Osteoblast (primary cell): Measurements from ENCODE around the gene PACS1. TPM values are rescaled to one million over a fixed set of nuclear protein-coding genes. Genes with fewer than 3 reads are reported as not detected.
"Not testable (repeated sequence)": the region's sequence is repeated elsewhere in the genome, so short reads cannot be mapped to it uniquely, and the experiment has no call there.

ENCODE experiments used
- DNase-seq: peaks from one replicate; pipeline ENCODE4 v3.0.0; 2011; ENCODE audit warnings: low spot score, mixed read lengths; ENCODE audit not compliant: insufficient read length; ENCODE audit errors: missing footprints
- H2AFZ ChIP-seq: 2 replicates; pipeline ENCODE4 v1.6.0; 2011; ENCODE audit warnings: mild to moderate bottlenecking, low read length
- H3K27ac ChIP-seq: 2 replicates; pipeline ENCODE4 v1.5.1; 2011; ENCODE audit warnings: mild to moderate bottlenecking, low read depth, low read length, moderate library complexity
- H3K27me3 ChIP-seq: 2 replicates; pipeline ENCODE4 v1.6.0; 2012; ENCODE audit warnings: mild to moderate bottlenecking, control low read depth, inconsistent platforms, low read length, moderate library complexity; ENCODE audit not compliant: insufficient read depth
- H3K36me3 ChIP-seq: 2 replicates; pipeline ENCODE4 v1.5.1; 2011; ENCODE audit warnings: mild to moderate bottlenecking, low read length, control low read depth, moderate library complexity; ENCODE audit not compliant: insufficient read depth
- H3K4me1 ChIP-seq: 2 replicates; pipeline ENCODE4 v1.5.1; 2011; ENCODE audit warnings: mild to moderate bottlenecking, low read length, control low read depth, moderate library complexity; ENCODE audit not compliant: insufficient read depth
- H3K4me2 ChIP-seq: 2 replicates; pipeline ENCODE4 v1.6.0; 2011; ENCODE audit warnings: mild to moderate bottlenecking, low read length; ENCODE audit not compliant: insufficient read depth
- H3K4me3 ChIP-seq: fragments of 200-600 bp; sonication (generic); 3 replicates; pipeline ENCODE4 v1.5.1; 2012; ENCODE audit warnings: mild to moderate bottlenecking, low read length, inconsistent platforms; ENCODE audit not compliant: insufficient read depth
- H3K79me2 ChIP-seq: 2 replicates; pipeline ENCODE4 v1.6.0; 2012; ENCODE audit warnings: mild to moderate bottlenecking, low read length, control low read depth, inconsistent platforms; ENCODE audit not compliant: insufficient read depth
- H3K9me3 ChIP-seq: 2 replicates; pipeline ENCODE4 v1.5.1; 2011; ENCODE audit warnings: low read depth, low read length, control low read depth
- H4K20me1 ChIP-seq: 2 replicates; pipeline ENCODE4 v1.6.0; 2012; ENCODE audit warnings: mild to moderate bottlenecking, low read length, control low read depth; ENCODE audit not compliant: insufficient read depth
- total RNA-seq: library from RNA; depleted of rRNA; stranded (reverse); fragments of >200 nt; gene quantifications from 2 replicates; pipeline ENCODE4 v1.2.3, GENCODE V29; 2012
- TF ChIP-seq, protein P1 (sequence below): IDR thresholded peaks from 2 replicates; pipeline ENCODE4 v1.5.1; 2011; ENCODE audit warnings: mild to moderate bottlenecking, low read depth, low read length, moderate library complexity; ENCODE audit errors: extremely low read depth

The PACS1 gene
- total RNA-seq, 1 donor: 38.0 TPM

GRCh38 chr11:66248903-66249302, 178.8 kb downstream of the PACS1 start:
- H2AFZ ChIP-seq: no peak overlapping the region
- H3K4me1 ChIP-seq: no peaks in the 10 kb centered on the region
- no peak for DNase-seq
- H3K79me2 ChIP-seq: no peaks in the 10 kb centered on the region
- no peak overlapping the region for H3K4me3 ChIP-seq
- no peaks in the 10 kb centered on the region for H3K27me3 ChIP-seq
- H4K20me1 ChIP-seq: no peaks in the 10 kb centered on the region
- TF ChIP-seq, protein P1, sequence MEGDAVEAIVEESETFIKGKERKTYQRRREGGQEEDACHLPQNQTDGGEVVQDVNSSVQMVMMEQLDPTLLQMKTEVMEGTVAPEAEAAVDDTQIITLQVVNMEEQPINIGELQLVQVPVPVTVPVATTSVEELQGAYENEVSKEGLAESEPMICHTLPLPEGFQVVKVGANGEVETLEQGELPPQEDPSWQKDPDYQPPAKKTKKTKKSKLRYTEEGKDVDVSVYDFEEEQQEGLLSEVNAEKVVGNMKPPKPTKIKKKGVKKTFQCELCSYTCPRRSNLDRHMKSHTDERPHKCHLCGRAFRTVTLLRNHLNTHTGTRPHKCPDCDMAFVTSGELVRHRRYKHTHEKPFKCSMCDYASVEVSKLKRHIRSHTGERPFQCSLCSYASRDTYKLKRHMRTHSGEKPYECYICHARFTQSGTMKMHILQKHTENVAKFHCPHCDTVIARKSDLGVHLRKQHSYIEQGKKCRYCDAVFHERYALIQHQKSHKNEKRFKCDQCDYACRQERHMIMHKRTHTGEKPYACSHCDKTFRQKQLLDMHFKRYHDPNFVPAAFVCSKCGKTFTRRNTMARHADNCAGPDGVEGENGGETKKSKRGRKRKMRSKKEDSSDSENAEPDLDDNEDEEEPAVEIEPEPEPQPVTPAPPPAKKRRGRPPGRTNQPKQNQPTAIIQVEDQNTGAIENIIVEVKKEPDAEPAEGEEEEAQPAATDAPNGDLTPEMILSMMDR: no peak
- no peak overlapping the region for H3K27ac ChIP-seq
- H3K4me2 ChIP-seq: no peak overlapping the region
- H3K9me3 ChIP-seq: no peaks in the 10 kb centered on the region
- peaks cover 20% of the 10 kb centered on the region for H3K36me3 ChIP-seq

- Histone ChIP-seq H3K36me3 (peaks cover 13% of the 10 kb centered on the region), H3K79me2 (no peaks in the 10 kb centered on the region), H3K4me1 (peaks cover 3% of the 10 kb centered on the region), H3K4me3 (no peak overlapping the region), H3K9me3 (no peaks in the 10 kb centered on the region), H4K20me1 (no peaks in the 10 kb centered on the region), H3K4me2 (no peak overlapping the region), H3K27ac (no peak overlapping the region), H2AFZ (no peak overlapping the region), H3K27me3 (no peaks in the 10 kb centered on the region)
- DNase-seq: peak; percentile 25
- TF ChIP-seq, protein P1: no peak
These were observed 181.7 kb downstream of the PACS1 start for GRCh38 chr11:66251809-66252208.

GRCh38 chr11:66253081-66253480, 183.0 kb downstream of the PACS1 start:
- not testable (repeated sequence) for H3K79me2 ChIP-seq, H3K27me3 ChIP-seq, H4K20me1 ChIP-seq, H3K9me3 ChIP-seq, H3K4me2 ChIP-seq, H3K4me1 ChIP-seq, H3K36me3 ChIP-seq, H3K27ac ChIP-seq, H3K4me3 ChIP-seq, DNase-seq, H2AFZ ChIP-seq

- Histone ChIP-seq H4K20me1 (peaks cover 18% of the 10 kb centered on the region), H3K79me2 (peaks cover 19% of the 10 kb centered on the region), H3K27ac (peak overlapping the region; percentile 76), H3K36me3 (peaks cover 24% of the 10 kb centered on the region), H2AFZ (no peak overlapping the region), H3K4me2 (peak overlapping the region; percentile 98), H3K27me3 (no peaks in the 10 kb centered on the region), H3K4me3 (peak overlapping the region; percentile 96), H3K9me3 (no peaks in the 10 kb centered on the region), H3K4me1 (peaks cover 14% of the 10 kb centered on the region)
- DNase-seq: no peak
- TF ChIP-seq, protein P1: no peak
These were observed 188.4 kb downstream of the PACS1 start for GRCh38 chr11:66258473-66258893.
